NT2/D1 (cell line): ENCODE measurements around the gene ALDH1A1.

ENCODE experiments used
- SUZ12 ChIP-seq: IDR thresholded peaks from 2 replicates; pipeline ENCODE4 v1.6.1; 2011; ENCODE audit not compliant: insufficient read length, insufficient read depth; ENCODE audit errors: extremely low read depth
- YY1 ChIP-seq: IDR thresholded peaks from 2 replicates; pipeline ENCODE4 v1.6.1; 2011; ENCODE audit not compliant: insufficient read length, insufficient read depth

GRCh38 chr9:72911247-72911775 is 41.5 kb downstream of the ALDH1A1 start:
- TF ChIP-seq YY1 (no peak), SUZ12 (no peak)
